Measurements from ENCODE around the gene ADAM15.

- TF ChIP-seq, protein P1, sequence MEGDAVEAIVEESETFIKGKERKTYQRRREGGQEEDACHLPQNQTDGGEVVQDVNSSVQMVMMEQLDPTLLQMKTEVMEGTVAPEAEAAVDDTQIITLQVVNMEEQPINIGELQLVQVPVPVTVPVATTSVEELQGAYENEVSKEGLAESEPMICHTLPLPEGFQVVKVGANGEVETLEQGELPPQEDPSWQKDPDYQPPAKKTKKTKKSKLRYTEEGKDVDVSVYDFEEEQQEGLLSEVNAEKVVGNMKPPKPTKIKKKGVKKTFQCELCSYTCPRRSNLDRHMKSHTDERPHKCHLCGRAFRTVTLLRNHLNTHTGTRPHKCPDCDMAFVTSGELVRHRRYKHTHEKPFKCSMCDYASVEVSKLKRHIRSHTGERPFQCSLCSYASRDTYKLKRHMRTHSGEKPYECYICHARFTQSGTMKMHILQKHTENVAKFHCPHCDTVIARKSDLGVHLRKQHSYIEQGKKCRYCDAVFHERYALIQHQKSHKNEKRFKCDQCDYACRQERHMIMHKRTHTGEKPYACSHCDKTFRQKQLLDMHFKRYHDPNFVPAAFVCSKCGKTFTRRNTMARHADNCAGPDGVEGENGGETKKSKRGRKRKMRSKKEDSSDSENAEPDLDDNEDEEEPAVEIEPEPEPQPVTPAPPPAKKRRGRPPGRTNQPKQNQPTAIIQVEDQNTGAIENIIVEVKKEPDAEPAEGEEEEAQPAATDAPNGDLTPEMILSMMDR (IDR thresholded peaks at IDR 0.05; ENCODE audit: extremely low read depth in 1 of 2, insufficient read depth in 1 of 2, low read depth in 1 of 2, low read length in 2 of 2) = no peak
- no peak for TF ChIP-seq POLR2AphosphoS5 (IDR thresholded peaks at IDR 0.05; ENCODE audit: insufficient read depth, low read depth, low read length)
- TF ChIP-seq POLR2A (IDR thresholded peaks at IDR 0.05; ENCODE audit: low read depth, low read length) = no peak
- no peak for TF ChIP-seq EZH2 (IDR thresholded peaks at IDR 0.05; ENCODE audit: borderline replicate concordance, low read depth, low read length, severe bottlenecking)
- TF ChIP-seq JUN (IDR thresholded peaks at IDR 0.05; ENCODE audit: borderline replicate concordance, insufficient read depth, insufficient read length, low read depth) = no peak
- TF ChIP-seq MAX (IDR thresholded peaks at IDR 0.05; ENCODE audit: insufficient read depth, insufficient read length) = no peak
- no peak for TF ChIP-seq MYC (IDR thresholded peaks at IDR 0.05; ENCODE audit: low read depth, low read length)
- TF ChIP-seq FOS (IDR thresholded peaks at IDR 0.05; ENCODE audit: borderline replicate concordance, insufficient read depth, low read length) = no peak
- no peak for TF ChIP-seq GATA2 (IDR thresholded peaks at IDR 0.05; ENCODE audit: insufficient read depth, insufficient read length, low read depth, low read length)
These were observed 59.3 kb downstream of the ADAM15 start for GRCh38 chr1:155110381-155110780.

Measured in endothelial cell of umbilical vein (primary cell).